ENCODE results near the gene HSD17B10. TPM values are rescaled to one million over a fixed set of nuclear protein-coding genes. Genes with fewer than 3 reads are reported as not detected.

HSD17B10 gene
- polyA plus RNA-seq, 2 donors, result 55.6 to 151 TPM

Other genes with a start within 250 kb of the HSD17B10 start
- gene KDM5C, start 209.2 kb downstream of the HSD17B10 start, polyA plus RNA-seq, result 10 to 100 TPM; 37.1 to 42.6 TPM
- 10 to 100 TPM in 1 of 2 donors, 1 to 10 TPM in 1; 7.6 to 11.6 TPM for gene IQSEC2, start 152.8 kb downstream of the HSD17B10 start, polyA plus RNA-seq
- 10 to 100 TPM in 1 of 2 donors, 1 to 10 TPM in 1; 9.0 to 13.1 TPM for gene SMC1A, start 11.7 kb downstream of the HSD17B10 start, polyA plus RNA-seq
- under 1 TPM; 0.64 to 0.77 TPM for gene RIBC1, start 11.5 kb downstream of the HSD17B10 start, polyA plus RNA-seq